Thymus (tissue), 11 donors: ENCODE measurements around the gene VWA7. TPM values are rescaled to one million over a fixed set of nuclear protein-coding genes. Genes with fewer than 3 reads are reported as not detected.

Source experiments
- DNase-seq, 9 donors: peaks; one replicate each; pipeline ENCODE4 v3.0.0-alpha.2; 2013; ENCODE audit warnings: low spot score in 9 of 9, low read depth in 6 of 9, missing footprints in 1 of 9
- H3K27ac ChIP-seq, 2 donors: one replicate each; pipeline ENCODE4 v1.5.1; 2013; ENCODE audit warnings: control low read depth in 1 of 2, low read depth in 1 of 2, low read length in 1 of 2, mild to moderate bottlenecking in 1 of 2, moderate library complexity in 1 of 2
- H3K27me3 ChIP-seq, 2 donors: one replicate each; pipeline ENCODE4 v1.5.1; 2013; ENCODE audit warnings: low read length in 1 of 2; ENCODE audit not compliant: control insufficient read depth in 2 of 2, insufficient read depth in 1 of 2
- H3K36me3 ChIP-seq, 2 donors: one replicate each; pipeline ENCODE4 v1.5.1; 2013; ENCODE audit warnings: low read length in 1 of 2, mild to moderate bottlenecking in 1 of 2, moderate library complexity in 1 of 2; ENCODE audit not compliant: control insufficient read depth in 2 of 2, insufficient read depth in 2 of 2
- H3K4me1 ChIP-seq, 2 donors: one replicate each; pipeline ENCODE4 v1.5.1; 2013; ENCODE audit warnings: low read length in 2 of 2; ENCODE audit not compliant: control insufficient read depth in 2 of 2, insufficient read depth in 2 of 2
- H3K4me3 ChIP-seq, 2 donors: one replicate each; pipeline ENCODE4 v1.5.1; 2013; ENCODE audit warnings: low read length in 2 of 2, control low read depth in 1 of 2, mild to moderate bottlenecking in 1 of 2
- H3K9me3 ChIP-seq, 2 donors: one replicate each; pipeline ENCODE4 v1.5.1; 2013; ENCODE audit warnings: low read length in 1 of 2, mild to moderate bottlenecking in 1 of 2; ENCODE audit not compliant: control insufficient read depth in 2 of 2, insufficient read depth in 1 of 2
- WGBS: extraction: QIAGEN DNeasy Blood & Tissue Kit; methylation state at CpG from one replicate; pipeline ENCODE4 v1.1.7; 2013; 5-methylcytosine and 5-hydroxymethylcytosine counted together
- polyA plus RNA-seq: library from polyadenylated mRNA; stranded (reverse); fragments of 200-250 nt; gene quantifications from one replicate; pipeline ENCODE4 v1.2.3, GENCODE V29; 2013
- total RNA-seq: library from RNA; stranded (reverse); fragments of 120-200 nt; gene quantifications from one replicate; pipeline ENCODE4 v1.2.4, GENCODE V29; 2013
- donor health status: healthy.

Gene VWA7
- total and polyA plus RNA-seq, 2 donors, result 0.66 to 0.76 TPM

DNA sequence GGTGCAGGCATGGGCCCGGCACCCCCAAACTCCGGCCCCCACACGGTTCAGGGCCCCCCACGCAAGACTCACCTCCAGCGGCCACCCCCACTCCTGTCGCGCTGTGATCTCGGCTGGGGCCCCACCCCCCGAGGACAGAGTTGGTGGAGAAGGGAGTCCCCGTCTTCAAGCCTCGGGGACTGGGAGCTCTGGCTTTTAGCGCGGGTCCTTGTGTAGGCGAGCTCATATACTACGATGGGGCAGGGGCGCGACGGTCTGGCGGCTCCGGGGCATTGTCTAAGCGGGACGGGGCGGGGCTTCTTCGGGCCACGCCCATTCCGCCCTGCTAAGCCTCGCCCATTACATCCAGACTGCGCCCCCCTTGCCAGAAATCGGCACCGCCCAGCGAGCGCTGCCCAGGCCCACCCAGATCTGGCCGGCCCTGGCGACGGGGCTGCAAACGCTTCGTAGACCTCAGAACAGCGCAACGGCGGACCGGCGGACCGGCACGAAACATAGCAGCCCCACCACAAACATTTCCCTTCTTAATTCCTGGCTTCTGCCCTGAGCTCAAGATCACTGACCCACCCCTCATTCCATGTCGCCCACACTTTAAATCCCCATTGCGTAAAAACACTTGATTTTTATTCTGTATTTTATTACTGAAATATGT lies 47.0 kb downstream of the VWA7 start:
- Histone ChIP-seq H3K4me1 (peaks cover 28 to 68% of the 10 kb centered on the region in 2 donors), H3K4me3 (peak overlapping the region; percentile 71 to 74), H3K9me3 (no peaks in the 10 kb centered on the region), H3K27me3 (no peaks in the 10 kb centered on the region), H3K27ac (peak overlapping the region; percentile 61 to 64), H3K36me3 (peaks cover 23 to 46% of the 10 kb centered on the region in 2 donors)
- peak in 4 of 9 donors; percentile 78 to 86 (median 82) for DNase-seq
- 6% methylated on average over 46 of the region's 46 CpGs for WGBS

DNA sequence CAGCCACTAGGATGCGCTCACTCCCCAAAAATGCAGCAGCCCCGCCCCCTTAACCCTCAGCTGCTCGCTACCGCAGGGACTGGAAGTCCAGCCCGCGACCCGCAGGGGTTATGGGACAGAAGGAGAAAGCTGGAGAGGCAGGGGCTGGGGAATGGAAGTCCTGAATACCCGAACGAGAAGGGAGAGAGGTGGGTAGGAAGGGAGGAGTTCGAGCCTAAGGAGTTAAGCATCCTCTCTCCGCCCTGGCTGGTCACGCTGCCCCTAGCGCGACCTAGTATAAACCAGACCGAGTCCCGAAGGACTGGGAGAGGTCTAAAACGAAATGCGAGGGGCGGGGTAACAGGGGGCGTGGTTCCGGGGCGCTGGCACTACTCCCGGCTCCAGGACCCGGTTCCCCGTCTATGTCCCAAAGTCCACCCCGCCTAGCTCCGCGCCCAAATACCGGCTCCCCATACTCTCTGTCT lies 47.6 kb downstream of the VWA7 start:
- no peaks in the 10 kb centered on the region for H3K27me3 ChIP-seq
- DNase-seq, result peak in 4 of 9 donors; percentile 84 to 92 (median 86)
- H3K36me3 ChIP-seq, result peaks cover 23 to 46% of the 10 kb centered on the region in 2 donors
- H3K4me1 ChIP-seq, result peaks cover 27 to 63% of the 10 kb centered on the region in 2 donors
- peak overlapping the region; percentile 71 to 74 for H3K4me3 ChIP-seq
- no peaks in the 10 kb centered on the region for H3K9me3 ChIP-seq
- peak overlapping the region; percentile 61 to 64 for H3K27ac ChIP-seq
- WGBS, result under 1% methylated on average over 29 of the region's 29 CpGs

- DNase-seq, result no peak
- Histone ChIP-seq H3K36me3 (peaks cover 24 to 41% of the 10 kb centered on the region in 2 donors), H3K4me1 (peaks cover 22 to 63% of the 10 kb centered on the region in 2 donors), H3K27ac (peak within 1 kb of the TSS; percentile 61 to 83), H3K27me3 (no peaks in the 10 kb centered on the region), H3K9me3 (no peaks in the 10 kb centered on the region), H3K4me3 (peak within 1 kb of the TSS; percentile 71 to 74)
- 41% methylated on average over 36 of the region's 36 CpGs for WGBS
Observed at GRCh38 chr6:31728767-31729514, 48.2 kb downstream of the VWA7 start, which contains the start of gene DDAH2. DDAH2 (minus strand) TSS chr6:31729299; CDS start chr6:31729161, 138 bp downstream.

GRCh38 chr6:31727717-31728671 lies 49.1 kb downstream of the VWA7 start:
- no peak for DNase-seq
- peak overlapping the region; percentile 55 to 83 for H3K27ac ChIP-seq
- H3K4me3 ChIP-seq, result peak overlapping the region; percentile 1 to 71
- H3K4me1 ChIP-seq, result peaks cover 25 to 66% of the 10 kb centered on the region in 2 donors
- H3K27me3 ChIP-seq, result no peaks in the 10 kb centered on the region
- no peaks in the 10 kb centered on the region for H3K9me3 ChIP-seq
- 86% methylated on average over 41 of the region's 41 CpGs for WGBS
- peaks cover 15 to 32% of the 10 kb centered on the region in 2 donors for H3K36me3 ChIP-seq

GRCh38 chr6:31727034-31727716 lies 50.0 kb downstream of the VWA7 start:
- Histone ChIP-seq H3K9me3 (no peaks in the 10 kb centered on the region), H3K27me3 (no peaks in the 10 kb centered on the region), H3K4me3 (no peak overlapping the region), H3K27ac (peak overlapping the region; percentile 55 to 83), H3K4me1 (peaks cover 25 to 70% of the 10 kb centered on the region in 2 donors), H3K36me3 (peaks cover 14 to 26% of the 10 kb centered on the region in 2 donors)
- peak in 3 of 9 donors; percentile 65 to 82 (median 67) for DNase-seq
- WGBS, result 41% methylated on average over 7 of the region's 7 CpGs

DNA sequence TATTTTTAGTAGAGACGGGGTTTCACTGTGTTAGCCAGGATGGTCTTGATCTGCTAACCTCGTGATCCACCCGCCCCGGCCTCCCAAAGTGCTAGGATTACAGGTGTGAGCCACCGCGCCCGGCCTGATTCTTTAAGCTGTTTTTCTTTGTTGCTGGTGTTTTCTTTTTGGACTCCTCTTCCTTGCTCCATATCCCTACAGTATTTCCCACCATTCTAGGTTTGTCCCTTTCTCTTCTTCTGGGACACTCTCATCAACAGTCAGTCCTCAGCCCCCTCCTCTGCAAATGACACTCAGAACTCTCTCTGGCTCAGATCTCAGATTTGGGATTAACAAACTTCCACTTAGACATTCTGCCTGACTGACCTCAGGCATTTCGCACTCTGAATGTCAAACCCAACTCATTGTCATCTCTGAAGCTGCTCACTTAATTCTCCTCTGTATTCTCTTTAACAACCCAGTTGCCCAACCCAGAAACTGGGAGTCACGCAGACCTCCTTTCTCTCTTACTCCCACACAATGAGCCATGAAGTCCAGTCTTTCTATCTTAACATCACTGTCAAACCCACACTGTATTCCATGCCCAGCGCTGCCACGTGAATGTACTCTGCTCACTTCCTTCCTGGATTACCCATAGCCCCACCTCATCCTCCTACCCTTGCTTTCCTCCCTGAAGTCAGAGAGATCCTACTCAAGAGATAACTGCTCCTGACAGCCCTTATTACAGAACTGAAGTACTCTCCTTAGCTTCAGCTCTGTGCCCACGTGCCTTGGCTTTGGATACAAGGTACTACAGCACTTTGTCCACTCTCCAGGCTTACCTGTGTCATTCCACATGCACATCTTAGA lies 51.4 kb downstream of the VWA7 start:
- H3K36me3 ChIP-seq, result peaks cover 5 to 12% of the 10 kb centered on the region in 2 donors
- 83% methylated on average over 12 of the region's 12 CpGs for WGBS
- H3K4me3 ChIP-seq, result no peak overlapping the region
- peaks cover 25 to 70% of the 10 kb centered on the region in 2 donors for H3K4me1 ChIP-seq
- no peak overlapping the region for H3K27ac ChIP-seq
- H3K9me3 ChIP-seq, result no peaks in the 10 kb centered on the region
- H3K27me3 ChIP-seq, result no peaks in the 10 kb centered on the region
- no peak for DNase-seq

DNA sequence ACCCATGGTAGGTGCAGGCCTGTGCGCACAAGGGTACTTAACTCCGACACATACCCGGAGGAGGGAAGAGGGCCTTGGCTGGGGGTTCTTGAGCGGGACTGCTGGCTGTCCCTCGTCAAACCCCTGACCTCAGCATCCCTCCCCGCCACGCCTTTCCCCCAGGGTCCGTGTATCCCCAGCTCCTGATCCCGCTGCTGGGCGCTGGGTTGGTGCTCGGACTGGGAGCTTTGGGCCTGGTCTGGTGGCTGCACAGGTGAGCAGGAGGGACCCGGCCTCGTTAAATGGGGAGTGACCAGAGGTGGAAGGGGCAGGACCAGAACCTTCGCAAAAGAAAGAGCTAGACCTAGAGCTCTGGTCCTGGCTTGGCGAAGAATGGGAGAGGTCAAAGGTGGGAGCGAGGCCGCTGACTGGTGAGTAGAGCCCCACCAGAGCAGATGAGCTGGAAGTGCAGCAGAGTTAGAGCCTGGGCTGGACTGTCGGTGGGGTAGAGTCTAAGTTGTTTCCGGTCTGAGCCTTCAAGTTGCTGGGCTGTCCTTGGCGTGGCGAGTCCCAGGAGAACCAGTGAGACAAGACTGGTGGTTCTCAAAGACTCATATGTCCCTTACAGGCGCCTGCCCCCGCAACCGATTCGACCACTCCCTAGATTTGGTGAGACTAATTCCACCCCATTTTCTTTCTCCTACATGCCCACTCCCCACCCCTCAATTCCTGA lies 53.0 kb downstream of the VWA7 start:
- Histone ChIP-seq H3K4me3 (no peak overlapping the region), H3K9me3 (no peaks in the 10 kb centered on the region), H3K4me1 (peaks cover 21 to 56% of the 10 kb centered on the region in 2 donors), H3K36me3 (peaks cover 5 to 8% of the 10 kb centered on the region in 2 donors), H3K27me3 (no peaks in the 10 kb centered on the region), H3K27ac (no peak overlapping the region)
- no peak for DNase-seq
- WGBS, result 96% methylated on average over 25 of the region's 25 CpGs
